NCI-H187 (cell line): ENCODE measurements around the gene RALA.

Experiments
- DNase-seq, 2 experiments: peaks; one replicate each; lab custom pipeline; 2025; lab: John Stamatoyannopoulos, UW

Gene RALA

DNA sequence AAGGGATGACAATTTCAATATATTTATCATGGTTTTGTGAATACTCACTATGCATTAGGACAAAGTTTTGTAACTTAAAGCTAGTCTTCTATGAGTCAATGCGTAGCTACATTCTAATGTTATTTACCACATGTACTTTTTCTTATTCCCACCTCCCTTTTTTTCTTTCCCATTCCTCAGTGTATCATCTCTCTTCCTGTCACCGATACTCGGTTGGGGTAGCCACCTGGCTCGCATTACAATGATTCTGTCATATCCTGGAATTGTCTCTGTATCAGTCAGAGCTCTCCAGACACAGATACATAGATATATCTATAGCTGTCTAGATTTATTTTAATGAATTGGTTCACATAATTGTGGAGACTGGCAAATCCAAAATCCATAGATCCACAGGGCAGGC is 9.8 kb upstream of the RALA start:
- no peak for DNase-seq

DNA sequence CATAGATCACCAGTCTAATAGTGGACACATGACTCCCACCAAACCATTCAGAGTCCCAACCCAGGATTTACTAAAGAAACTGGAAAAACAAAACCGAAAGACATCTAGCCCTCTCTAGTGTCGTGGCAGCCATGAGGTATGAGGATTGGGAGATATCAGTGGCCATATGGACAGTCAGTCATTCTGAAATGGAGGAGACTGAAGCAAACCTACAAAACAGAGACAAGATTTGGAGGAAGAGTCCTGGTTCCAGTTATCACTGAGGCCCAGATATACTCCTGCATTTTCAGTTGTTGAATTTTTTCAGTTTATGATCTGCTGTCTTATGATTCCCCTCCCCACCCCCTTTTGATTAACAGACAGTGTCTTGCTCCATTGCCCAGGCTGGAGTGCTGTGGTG is 9.1 kb upstream of the RALA start:
- DNase-seq: no peak

GRCh38 chr7:39615350-39615975 is 7.9 kb upstream of the RALA start:
- DNase-seq: no peak

GRCh38 chr7:39616138-39616537 is 7.2 kb upstream of the RALA start:
- no peak for DNase-seq

DNA sequence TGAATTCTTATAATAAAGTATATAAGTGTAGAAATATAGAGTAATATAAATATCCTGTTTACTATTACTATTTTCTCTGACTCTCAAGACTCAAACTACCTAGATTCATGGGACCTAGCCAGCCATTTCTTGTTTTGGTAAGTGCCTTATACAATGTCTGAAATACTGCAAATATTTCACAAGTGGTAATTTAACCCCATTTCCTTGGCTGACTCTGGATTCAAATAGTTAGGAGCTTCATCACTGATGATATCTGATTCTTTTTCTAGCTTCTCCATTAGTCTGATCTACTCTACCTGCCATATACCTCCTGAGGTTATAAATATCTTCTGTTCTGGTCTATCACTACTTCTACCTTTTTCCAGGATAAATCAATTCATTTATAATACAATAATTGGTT is 6.4 kb upstream of the RALA start:
- no peak for DNase-seq

GRCh38 chr7:39618868-39619267 is 4.5 kb upstream of the RALA start:
- no peak for DNase-seq

DNA sequence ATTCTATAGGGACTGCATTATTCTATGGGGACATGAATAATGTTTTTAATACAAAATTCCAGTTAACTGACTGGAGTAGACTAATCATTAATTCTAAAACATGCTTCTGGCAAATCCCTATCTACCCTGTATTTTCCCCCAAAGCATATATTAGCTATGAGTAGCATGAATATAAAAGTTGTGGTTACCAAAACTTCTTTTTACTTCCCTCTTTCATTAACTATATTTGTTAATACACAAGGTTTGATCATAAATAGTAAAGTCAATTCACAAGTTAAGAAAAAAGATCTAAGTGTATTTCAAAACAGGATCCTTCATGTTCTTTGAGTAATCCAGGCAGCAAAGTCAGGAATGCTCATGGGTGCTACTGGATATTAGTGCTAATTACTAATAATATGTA is 2.9 kb upstream of the RALA start:
- no peak for DNase-seq

DNA sequence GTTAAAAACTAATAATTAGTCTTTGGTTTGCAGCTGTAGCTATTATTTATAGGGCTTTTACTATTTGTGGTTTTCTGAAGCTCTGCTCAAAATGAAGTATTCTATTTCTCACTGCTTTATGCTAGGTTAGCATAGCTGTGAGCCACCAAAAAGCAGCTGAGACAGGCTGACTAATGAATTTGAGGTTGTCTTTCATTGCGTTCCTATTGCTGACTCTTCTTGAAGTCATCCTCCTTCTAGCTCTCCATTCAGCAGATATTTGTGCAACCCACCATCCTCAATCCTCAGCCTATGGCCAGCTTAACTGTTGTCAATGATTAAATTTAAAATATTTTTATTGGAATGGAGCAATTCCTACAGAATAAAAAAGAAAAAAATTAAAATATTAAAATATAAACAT is 2.1 kb upstream of the RALA start:
- no peak for DNase-seq

DNA sequence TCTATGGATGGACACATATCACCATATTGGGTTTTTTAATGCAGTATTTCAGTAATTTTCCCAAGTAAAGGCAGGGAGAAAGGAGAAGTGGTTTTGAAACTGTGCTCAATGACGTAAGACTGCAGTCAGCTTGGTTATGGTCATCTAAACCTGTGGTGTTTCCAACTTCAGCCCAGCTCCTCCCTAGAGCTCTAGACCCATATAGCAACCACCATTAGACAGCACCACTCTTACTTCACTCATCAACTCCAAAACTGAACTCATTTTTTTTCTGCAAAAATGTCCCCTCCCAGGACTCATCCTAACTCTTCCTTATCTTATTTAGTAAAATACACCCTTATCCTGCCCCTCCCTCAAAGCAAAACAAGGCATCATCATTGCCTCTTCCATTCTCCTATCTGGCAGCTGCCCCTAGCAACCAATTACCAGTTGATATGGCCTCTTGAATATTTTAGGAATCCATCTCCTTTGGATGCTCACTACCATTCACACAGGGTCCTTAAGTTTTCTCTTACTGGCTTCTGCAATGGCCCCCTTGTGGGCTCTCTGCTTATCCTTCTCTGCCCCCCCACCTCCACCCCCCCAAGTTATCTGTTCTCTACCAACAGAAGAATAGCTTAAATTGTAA is 1.5 kb upstream of the RALA start:
- DNase-seq: no peak

DNA sequence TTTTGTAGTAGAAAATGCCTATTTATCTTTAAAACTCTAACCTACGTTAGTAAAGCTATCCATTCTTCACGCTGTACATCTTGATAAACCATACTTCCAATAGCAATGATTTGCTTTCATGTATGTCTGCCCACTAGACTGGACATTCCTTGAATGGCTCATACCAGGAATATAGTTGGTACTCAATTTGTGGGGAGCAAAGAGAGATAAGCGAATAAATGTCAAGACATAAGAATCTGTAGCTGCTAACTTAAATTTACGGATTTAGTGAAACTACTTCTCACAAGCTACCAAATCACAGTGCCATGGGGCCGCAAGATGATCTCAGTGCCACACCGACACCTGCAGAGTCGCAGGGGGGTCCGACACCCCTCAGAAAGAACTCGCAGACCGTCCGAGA is 763 bp upstream of the RALA start:
- no peak for DNase-seq

- no peak for DNase-seq
Measured at GRCh38 chr7:39623732-39624441, 515 bp downstream of the RALA start.

GRCh38 chr7:39624442-39624807 is 1.1 kb downstream of the RALA start:
- DNase-seq: no peak

DNA sequence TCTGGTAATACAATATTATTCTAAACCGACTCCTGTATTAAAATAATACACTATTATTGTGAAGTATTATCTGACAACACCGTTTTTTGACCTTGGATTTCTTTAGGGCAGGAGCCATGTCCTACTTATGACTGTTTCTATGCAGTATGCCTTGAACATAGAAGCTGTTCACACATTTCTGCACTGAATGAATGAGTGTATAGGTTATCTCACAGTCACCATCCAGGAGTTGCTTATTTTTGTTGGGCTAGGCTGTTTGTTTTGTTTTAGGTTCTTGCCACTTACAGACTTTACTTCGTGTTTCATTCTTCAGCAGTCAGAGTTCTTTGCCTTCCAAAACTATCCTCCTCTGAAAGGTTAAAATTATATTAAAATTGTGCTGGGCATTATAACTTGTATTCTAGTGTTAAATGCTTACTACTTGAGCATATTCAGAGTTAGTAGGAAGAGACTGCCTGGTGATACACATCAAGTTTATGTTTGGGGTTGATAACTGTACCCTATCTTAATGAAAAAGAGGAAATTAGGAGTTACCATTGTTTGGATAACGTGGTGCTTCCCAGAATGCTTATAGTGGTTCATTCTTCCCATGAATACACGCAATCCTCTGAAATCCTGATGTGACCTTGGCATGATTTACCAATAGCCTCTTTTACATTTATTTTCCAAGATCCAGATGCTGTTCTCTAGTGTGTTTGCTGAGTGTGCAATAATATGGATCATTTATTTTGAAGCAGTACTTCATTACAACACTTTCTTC is 1.7 kb downstream of the RALA start:
- peak; percentile 3 to 12 for DNase-seq

DNA sequence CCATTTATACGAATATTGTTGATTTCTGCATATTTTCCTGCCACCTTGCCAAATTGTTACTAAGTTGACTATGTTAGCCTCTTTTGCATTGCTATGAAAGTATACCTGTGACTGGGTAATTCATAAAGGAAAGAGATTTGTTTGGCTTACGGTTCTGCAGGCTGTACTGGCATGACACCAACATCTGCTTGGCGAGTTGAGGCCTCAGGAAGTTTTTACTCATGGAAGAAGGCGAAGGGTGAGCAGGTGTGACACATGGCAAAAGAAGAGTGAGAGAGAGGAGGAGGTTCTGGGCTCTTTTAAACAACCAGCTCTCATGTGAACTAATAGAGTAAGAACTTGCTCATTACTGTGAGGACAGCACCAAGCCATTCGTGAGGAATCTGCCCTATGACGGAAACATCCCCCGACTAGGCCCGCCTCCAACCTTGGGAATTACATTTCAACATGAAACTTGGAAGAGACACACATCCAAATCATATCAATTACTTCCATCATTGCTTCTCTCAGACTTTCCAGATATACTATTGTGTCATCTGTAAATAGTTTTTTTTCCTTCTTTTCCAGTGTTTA is 8.4 kb downstream of the RALA start:
- no peak for DNase-seq

DNA sequence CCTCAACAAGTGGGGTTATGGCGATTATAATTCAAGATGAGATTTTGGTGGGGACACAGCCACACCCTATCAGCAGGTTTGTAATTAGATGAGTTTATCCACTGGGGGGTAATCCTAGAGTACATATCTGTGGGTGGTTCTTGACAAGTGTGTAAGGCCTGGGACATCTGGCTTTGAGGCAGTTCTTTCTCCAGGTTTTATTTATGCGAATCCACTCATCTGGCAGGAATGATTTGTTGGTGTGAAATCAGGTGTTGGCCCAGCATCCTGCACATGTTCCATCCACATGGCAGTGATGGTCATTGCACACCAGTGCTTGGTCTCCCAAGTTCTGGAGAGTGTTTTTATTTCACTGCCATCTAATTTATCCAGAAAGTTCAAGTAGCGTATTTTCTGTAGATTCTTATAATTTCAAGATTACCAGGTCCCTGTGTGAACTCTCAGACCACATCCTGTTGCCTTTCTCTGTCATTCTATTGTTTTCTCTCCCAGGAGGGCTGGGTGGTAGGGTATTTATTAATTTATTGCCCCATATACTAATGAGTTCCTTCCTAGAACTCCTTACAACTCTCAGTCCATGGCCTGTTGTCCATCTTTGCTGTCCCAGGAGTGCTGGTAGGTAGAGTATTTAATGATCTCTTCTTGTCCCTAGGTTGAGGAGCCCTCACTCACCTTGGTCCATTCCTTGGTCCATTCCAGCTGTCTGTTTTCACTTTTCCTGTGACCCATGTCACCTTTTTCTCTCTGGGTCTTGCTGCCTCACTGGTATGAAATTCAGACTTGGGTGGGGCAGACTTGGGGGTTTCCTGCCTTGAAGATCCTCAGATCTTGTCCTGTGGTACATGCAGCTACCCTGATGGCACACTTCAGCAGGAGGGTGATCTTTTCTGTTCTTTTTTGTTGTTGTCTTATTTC is 10.4 kb downstream of the RALA start:
- no peak for DNase-seq

GRCh38 chr7:39634478-39634805 is 11.1 kb downstream of the RALA start:
- DNase-seq: no peak

DNA sequence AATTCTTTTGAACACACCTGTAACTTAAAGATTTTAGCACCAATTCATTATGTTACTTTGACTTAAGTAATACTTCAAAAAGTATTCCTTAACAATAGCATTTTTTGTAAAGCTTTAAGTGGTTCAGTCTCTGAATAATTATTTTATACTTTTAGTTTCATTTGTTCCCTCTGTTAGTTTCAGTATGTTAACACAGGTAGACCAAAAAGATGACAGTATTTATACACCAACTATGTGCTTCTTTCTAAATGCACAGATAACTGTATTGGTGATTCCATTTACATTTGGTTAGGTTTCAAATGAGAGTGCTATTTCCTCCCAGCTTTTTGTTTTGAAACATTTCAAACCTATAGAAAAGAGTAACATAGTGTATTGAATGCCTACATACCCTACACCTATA is 14.0 kb downstream of the RALA start:
- DNase-seq: no peak

DNA sequence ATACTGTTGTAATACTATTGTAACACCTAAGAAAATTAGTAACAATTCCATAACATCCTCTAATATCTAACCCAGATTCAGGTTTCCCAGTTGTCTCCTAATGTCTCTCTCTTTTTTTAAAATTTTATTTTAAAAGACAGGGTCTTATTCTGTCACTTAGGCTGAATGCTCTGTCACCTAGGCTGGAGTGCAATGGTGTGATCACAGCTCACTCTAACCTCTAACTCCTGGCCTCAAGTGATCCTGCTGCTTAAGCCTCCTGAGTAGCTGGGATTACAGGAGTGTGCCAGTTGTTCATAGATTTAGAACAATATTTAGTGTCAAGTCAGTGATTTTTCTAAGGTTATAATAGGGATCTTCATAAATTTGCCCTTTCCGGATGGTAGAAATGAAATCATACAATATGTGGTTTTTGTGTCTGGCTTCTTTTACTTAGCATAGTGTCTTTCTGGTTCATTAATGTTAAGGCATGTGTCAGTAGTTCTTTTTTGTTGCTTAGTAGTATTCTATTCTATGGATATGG is 14.7 kb downstream of the RALA start:
- DNase-seq: no peak

DNA sequence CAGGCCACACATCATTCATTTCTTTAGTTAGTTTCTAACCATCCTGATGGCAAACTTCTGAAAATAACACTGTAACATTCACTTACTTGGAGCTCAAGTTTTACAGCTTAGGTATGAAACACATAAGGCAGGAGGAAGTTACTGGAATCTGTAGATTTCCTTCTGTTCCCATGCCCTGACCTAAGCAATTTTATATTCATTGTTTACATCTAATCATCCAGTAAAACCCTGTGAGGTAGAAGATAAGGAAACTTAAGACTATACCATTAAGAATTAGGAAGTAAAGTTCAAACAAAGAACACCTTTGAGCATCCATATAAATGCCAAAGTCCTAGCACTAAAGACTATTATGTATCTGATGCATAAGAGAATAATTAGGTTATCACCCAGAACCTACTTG is 19.5 kb downstream of the RALA start:
- no peak for DNase-seq

- DNase-seq: no peak
Measured at GRCh38 chr7:39644170-39644569, 20.8 kb downstream of the RALA start.
